ENCODE data around the gene DPP8.
"Not testable (repeated sequence)": the region's sequence is repeated elsewhere in the genome, so short reads cannot be mapped to it uniquely, and the experiment has no call there.

DPP8 gene

DNA sequence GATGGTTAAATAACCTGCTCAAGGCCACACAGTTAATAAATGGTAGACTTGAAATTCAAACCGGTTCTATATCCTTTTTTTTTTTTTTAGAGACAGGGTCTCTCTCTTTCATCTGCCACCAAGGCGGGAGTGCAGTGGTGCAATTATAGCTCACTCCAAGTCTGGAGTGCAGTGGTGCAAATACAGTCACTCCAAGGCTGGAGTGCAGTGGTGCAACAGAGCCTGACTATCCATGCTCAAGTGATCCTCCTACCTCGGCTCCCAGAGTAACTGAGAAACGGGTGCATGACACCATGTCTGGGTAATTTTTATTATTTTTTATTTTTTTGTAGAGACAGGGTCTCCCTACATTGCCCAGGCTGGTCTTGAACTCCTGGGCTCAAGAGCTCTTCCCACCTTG, 23.4 kb downstream of the DPP8 start:
- Mint-ChIP-seq H3K4me3 (no peak overlapping the region), H3K4me1 (ENCODE audit: low read depth) (peaks cover 4% of the 10 kb centered on the region), H3K9me3 (no peaks in the 10 kb centered on the region), H3K27ac (no peak overlapping the region), H3K36me3 (ENCODE audit: low read depth) (peaks cover 36% of the 10 kb centered on the region), H3K27me3 (ENCODE audit: low read depth) (no peaks in the 10 kb centered on the region)

DNA sequence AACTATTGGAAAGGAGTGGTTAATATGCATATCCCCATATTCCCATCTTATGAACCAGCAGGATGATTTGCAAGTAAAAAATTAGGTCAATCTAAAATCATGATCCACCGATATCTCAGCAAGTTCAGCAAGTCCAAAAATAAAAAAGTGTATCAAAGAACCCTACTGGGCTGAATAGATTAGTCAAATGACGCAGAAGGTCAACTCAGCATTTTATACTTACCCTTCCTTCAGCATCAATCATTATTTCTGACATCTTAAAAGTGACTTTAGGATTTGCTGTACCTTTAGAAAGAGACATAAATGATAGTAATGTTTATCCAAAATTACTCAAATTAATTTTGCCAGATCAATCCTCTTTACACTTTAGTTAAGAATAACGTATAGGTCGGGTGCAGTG, 32.6 kb downstream of the DPP8 start:
- Mint-ChIP-seq H3K27ac (no peak overlapping the region), H3K4me1 (ENCODE audit: low read depth) (no peaks in the 10 kb centered on the region), H3K36me3 (ENCODE audit: low read depth) (peaks cover 36% of the 10 kb centered on the region), H3K27me3 (ENCODE audit: low read depth) (no peaks in the 10 kb centered on the region), H3K4me3 (no peak overlapping the region), H3K9me3 (no peaks in the 10 kb centered on the region)

DNA sequence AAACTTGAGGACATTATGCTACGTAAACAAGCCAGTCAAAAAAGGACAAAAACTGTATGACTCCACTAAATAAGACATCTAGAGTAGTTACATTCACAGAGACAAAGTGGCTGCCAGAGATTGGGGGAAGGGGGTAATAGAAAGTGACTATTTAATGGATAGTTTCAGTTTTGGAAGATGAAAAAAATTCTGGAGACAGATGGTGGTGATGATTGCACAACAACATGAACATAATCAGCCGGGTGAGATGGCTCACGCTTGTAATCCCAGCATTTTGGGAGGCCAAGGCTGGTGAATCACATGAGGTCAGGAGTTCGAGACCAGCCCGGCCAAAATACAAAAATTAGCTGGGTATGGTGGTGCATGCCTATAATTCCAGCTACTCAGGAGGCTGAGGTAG, 40.6 kb downstream of the DPP8 start:
- H3K27me3 Mint-ChIP-seq (ENCODE audit: low read depth) = no peaks in the 10 kb centered on the region
- peaks cover 22% of the 10 kb centered on the region for H3K36me3 Mint-ChIP-seq (ENCODE audit: low read depth)
- no peak overlapping the region for H3K4me3 Mint-ChIP-seq
- peaks cover 1% of the 10 kb centered on the region for H3K4me1 Mint-ChIP-seq (ENCODE audit: low read depth)
- no peak overlapping the region for H3K27ac Mint-ChIP-seq
- H3K9me3 Mint-ChIP-seq = no peaks in the 10 kb centered on the region

DNA sequence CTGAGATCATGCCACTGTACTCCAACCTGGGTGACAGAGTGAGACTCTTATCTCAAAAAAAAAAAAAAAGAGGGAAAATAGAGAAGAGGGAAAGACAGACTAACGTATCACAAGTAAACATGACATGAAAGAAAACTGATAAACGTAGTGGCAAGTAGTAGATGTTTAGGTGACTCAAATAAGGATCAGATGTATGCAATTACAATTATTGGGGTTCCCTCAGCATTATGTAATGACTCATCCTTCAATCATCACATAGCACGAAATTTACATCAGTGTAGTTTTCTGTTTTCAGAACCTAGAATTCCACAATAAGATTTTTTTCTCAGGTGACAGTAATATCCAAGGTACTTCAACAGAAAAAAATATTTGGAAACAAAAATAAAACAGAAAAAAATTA, 46.6 kb downstream of the DPP8 start:
- Mint-ChIP-seq H3K4me1 (ENCODE audit: low read depth) (peaks cover 2% of the 10 kb centered on the region), H3K9me3 (no peaks in the 10 kb centered on the region), H3K27me3 (ENCODE audit: low read depth) (no peaks in the 10 kb centered on the region), H3K27ac (no peak overlapping the region), H3K4me3 (no peak overlapping the region), H3K36me3 (ENCODE audit: low read depth) (peaks cover 23% of the 10 kb centered on the region)

DNA sequence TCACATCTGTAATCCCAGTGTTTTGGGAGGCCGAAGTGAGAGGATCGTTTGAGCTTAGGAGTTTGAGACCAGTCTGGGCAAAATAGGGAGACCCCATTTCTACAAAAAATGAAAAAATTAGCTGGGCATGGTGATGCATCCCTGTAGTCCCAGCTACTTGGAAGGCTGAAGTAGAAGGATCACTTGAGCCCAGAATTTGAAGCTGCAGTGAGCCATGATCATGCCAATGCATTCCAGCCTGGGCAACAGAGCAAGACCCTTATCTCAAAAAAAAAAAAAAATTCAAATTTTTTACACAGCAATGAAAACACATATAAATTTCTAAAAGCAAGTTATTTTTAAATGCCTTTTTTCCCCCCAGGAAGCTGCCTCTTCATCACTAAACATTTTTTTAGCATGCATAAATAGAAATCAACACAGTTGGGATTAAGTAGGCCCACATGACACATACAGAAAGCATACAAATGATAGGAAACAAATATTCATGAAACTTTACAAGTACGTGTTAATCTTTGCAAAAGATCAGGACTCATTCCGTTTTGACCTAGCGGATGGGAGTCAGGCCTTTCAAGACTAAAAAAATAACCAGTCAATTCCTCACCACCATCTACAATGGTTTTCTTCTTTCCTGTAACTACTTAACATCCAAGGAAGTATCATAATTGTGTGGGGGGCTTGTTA, 49.1 kb downstream of the DPP8 start:
- Mint-ChIP-seq H3K27ac (no peak overlapping the region), H3K4me3 (no peak overlapping the region), H3K27me3 (ENCODE audit: low read depth) (no peaks in the 10 kb centered on the region), H3K9me3 (no peaks in the 10 kb centered on the region), H3K4me1 (ENCODE audit: low read depth) (peaks cover 2% of the 10 kb centered on the region), H3K36me3 (ENCODE audit: low read depth) (peaks cover 30% of the 10 kb centered on the region)

DNA sequence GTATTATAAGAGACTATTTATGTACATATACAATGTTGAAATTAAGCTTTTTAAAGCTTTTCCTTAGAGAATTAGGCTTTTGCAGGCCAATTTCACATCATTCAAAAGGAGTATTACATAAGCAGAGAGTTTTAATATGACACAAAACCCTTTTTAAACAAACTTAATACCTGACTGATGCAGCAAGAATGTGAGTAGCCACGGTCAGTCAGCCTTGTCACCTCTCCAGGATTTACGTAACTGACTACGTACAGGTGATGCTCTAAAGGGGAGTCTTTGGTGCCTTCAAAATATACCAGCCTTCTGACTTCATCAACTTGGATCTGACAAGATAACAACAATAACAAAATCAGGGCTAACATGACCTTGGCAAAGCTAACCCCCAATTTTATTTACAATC, 50.6 kb downstream of the DPP8 start:
- H3K9me3 Mint-ChIP-seq = no peaks in the 10 kb centered on the region
- H3K27me3 Mint-ChIP-seq (ENCODE audit: low read depth) = no peaks in the 10 kb centered on the region
- H3K4me3 Mint-ChIP-seq = no peak overlapping the region
- H3K4me1 Mint-ChIP-seq (ENCODE audit: low read depth) = peaks cover under 1% of the 10 kb centered on the region
- peaks cover 31% of the 10 kb centered on the region for H3K36me3 Mint-ChIP-seq (ENCODE audit: low read depth)
- no peak overlapping the region for H3K27ac Mint-ChIP-seq

DNA sequence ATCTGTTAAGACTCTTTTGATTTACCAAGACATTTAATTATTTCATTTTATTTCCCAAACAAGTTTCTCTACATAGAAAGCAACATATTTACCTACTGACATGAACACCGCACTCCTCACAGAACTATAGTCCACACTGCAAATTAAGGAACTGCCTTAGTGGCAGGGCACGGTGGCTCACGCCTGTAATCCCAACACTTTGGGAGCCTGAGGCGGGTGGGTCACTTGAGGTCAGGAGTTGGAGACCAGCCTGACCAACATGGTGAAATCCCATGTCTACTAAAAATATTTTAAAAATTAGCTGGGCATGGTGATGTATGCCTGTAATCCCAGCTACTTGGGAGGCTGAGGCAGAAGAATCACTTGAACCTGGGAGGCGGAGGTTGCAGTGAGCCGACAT, 54.4 kb downstream of the DPP8 start:
- H3K4me3 Mint-ChIP-seq; H3K4me1 Mint-ChIP-seq (ENCODE audit: low read depth); H3K27ac Mint-ChIP-seq; H3K9me3 Mint-ChIP-seq; H3K27me3 Mint-ChIP-seq (ENCODE audit: low read depth): not testable (repeated sequence)
- peaks cover 39% of the 10 kb centered on the region for H3K36me3 Mint-ChIP-seq (ENCODE audit: low read depth)

DNA sequence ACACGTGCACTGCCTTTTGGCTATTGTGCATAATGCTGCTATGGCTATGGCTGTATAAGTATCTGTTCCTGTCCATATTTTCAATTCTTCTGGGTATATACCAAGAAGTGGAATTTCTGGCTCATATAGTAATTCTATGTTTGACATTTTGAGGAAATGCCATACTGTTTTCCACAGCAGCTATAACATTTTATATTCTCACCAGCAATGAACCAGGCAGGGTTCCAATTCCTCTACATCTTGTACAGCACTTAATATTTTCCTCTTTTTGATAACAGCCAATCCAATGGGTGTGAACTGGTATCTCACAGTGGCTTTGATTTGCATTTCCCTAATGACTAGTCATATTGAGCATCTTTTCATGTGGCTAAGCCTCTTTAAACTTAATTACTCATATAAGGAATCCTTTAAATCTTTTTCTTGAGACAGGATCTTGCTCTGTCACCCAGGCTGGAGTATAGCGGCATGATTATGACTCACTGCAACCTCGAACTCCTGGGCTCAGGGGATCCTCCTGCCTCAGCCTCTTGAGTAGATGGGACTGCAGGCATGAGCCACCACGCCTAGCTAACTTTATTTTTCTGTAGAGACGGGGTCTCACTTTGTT, 56.6 kb downstream of the DPP8 start:
- Mint-ChIP-seq H3K4me1 (ENCODE audit: low read depth) (peaks cover 5% of the 10 kb centered on the region), H3K27me3 (ENCODE audit: low read depth) (no peaks in the 10 kb centered on the region), H3K27ac (peak overlapping the region; percentile 32), H3K9me3 (no peaks in the 10 kb centered on the region), H3K4me3 (no peak overlapping the region), H3K36me3 (ENCODE audit: low read depth) (peaks cover 43% of the 10 kb centered on the region)

DNA sequence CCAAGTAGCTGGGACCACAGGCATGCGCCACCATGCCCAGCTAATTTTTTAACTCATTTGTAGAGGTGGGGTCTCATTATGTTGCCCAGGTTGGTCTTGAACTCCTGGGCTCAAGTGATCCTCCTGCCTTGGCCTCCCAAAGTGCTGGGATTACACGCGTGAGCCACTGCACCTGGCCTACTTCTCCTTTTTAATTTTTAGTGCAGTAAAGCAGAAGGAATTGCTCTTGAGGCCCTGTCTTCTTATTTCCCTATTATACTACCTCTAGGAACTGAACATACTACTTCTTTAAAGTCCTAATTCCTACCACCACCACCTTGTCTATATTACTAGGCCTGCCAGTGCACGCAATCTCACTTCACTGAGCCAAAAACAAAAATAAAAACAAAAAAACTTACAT, 62.2 kb downstream of the DPP8 start:
- peaks cover 38% of the 10 kb centered on the region for H3K36me3 Mint-ChIP-seq (ENCODE audit: low read depth)
- not testable (repeated sequence) for H3K4me1 Mint-ChIP-seq (ENCODE audit: low read depth); H3K27me3 Mint-ChIP-seq (ENCODE audit: low read depth); H3K27ac Mint-ChIP-seq; H3K4me3 Mint-ChIP-seq; H3K9me3 Mint-ChIP-seq

DNA sequence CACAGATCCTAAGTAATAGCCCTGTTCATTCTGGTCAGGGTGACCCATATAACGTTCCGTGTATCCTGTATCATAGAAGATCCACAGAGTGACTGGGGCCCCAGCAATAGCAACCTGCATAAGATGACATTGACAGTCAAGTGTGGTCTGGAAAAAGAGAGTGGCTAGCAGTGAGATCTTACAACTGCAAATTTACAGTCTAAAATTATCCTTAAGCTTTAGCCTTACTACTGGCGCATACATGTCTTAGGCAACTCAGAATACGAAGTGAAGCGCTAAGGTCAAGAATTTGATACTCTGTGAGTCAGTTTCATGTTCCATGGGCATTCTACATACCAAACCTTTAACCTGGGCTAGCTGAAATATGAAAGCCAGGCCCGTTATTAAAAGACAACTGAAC, 65.5 kb downstream of the DPP8 start:
- H3K27me3 Mint-ChIP-seq (ENCODE audit: low read depth) = no peaks in the 10 kb centered on the region
- H3K4me1 Mint-ChIP-seq (ENCODE audit: low read depth) = no peaks in the 10 kb centered on the region
- peaks cover 33% of the 10 kb centered on the region for H3K36me3 Mint-ChIP-seq (ENCODE audit: low read depth)
- no peaks in the 10 kb centered on the region for H3K9me3 Mint-ChIP-seq
- no peak overlapping the region for H3K4me3 Mint-ChIP-seq
- H3K27ac Mint-ChIP-seq = no peak overlapping the region

DNA sequence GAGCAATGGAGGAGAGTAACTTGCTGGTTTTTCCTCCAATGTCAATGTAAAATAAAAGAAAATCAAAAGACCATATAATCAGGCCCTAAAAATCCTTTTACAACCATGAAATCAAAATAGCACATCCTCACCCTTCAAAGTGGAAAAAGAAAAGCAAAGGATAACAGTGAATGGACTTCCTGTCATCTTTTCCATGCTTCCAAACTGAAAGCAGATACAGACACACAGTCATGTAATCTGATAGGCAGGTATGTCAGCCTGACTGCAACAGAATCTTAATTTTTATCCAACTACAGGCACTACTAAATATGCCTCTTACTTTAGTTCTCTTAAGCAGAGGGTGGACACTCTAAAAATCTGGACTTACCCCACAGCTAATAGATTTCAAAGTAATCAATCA, 66.9 kb downstream of the DPP8 start:
- Mint-ChIP-seq H3K4me1 (ENCODE audit: low read depth) (no peaks in the 10 kb centered on the region), H3K4me3 (no peak overlapping the region), H3K9me3 (no peaks in the 10 kb centered on the region), H3K36me3 (ENCODE audit: low read depth) (peaks cover 31% of the 10 kb centered on the region), H3K27me3 (ENCODE audit: low read depth) (no peaks in the 10 kb centered on the region), H3K27ac (no peak overlapping the region)

DNA sequence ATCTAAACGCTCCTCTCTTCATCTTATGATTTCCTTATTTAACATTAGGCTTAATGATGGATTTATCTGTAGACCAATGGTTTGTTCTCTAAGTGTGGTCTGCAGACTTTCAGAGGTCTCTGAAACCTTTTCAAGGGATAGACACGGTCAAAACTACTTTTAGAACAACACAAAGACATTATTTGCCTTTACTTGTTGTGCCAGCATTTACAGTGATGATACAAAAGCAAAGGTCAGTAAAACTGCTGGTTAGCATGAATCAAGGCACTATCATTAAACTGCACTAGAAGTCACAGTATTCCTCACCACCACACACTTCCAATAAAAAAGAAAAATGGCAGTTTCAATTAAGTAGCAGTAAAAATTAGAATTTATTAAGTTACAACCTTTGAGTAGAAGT, 70.3 kb downstream of the DPP8 start:
- no peaks in the 10 kb centered on the region for H3K9me3 Mint-ChIP-seq

DNA sequence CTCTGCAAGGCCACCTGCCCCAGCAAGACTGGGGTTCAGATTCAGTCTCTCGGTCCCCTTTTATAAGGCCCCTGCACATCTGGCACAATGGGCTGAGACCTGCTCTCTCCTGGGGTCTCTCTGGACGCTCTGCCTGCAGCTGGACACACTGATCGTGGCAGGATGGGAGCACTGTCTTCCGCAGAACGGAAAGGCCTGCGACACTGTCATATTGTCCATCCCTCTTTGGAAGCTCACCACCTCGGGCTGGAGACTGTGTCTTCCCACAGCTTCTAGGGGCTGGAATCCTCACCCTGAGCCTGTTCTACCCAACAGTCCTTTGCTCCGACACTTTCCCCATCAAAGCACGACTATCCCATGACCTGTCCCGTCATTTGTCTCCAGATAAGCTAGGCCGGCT, 83.3 kb downstream of the DPP8 start:
- H3K9me3 Mint-ChIP-seq = no peaks in the 10 kb centered on the region
- no peak overlapping the region for H3K27ac Mint-ChIP-seq
- H3K27me3 Mint-ChIP-seq (ENCODE audit: low read depth) = peaks cover 7% of the 10 kb centered on the region
- no peaks in the 10 kb centered on the region for H3K4me1 Mint-ChIP-seq (ENCODE audit: low read depth)
- H3K36me3 Mint-ChIP-seq (ENCODE audit: low read depth) = no peaks in the 10 kb centered on the region
- no peak overlapping the region for H3K4me3 Mint-ChIP-seq

More for the DNA sequence above, 70.3 kb downstream of the DPP8 start:
- H3K27ac Mint-ChIP-seq = no peak overlapping the region
- peaks cover 33% of the 10 kb centered on the region for H3K36me3 Mint-ChIP-seq (ENCODE audit: low read depth)
- H3K4me1 Mint-ChIP-seq (ENCODE audit: low read depth) = no peaks in the 10 kb centered on the region
- H3K27me3 Mint-ChIP-seq (ENCODE audit: low read depth) = no peaks in the 10 kb centered on the region
- no peak overlapping the region for H3K4me3 Mint-ChIP-seq

DNA sequence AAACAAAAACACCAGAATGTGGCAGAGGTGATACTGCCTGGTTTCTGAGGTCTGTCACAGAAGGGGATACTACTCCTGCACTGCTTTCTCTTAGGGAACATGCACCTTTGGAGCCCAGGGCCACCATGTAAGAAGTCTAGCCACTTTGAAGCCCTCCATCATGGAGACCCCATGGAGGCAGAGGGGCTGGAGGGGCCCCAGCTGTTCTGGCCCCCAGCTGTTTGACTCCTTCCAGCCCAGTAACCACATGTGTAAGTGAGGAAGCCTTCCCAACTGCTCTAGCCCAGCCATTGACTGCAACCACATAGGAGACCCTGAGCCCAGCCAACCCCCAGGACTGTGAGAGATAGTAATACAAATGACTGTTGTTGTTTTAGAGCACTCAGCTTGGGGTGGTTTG, 85.8 kb downstream of the DPP8 start:
- no peaks in the 10 kb centered on the region for H3K9me3 Mint-ChIP-seq
- no peaks in the 10 kb centered on the region for H3K4me1 Mint-ChIP-seq (ENCODE audit: low read depth)
- no peak overlapping the region for H3K27ac Mint-ChIP-seq
- H3K36me3 Mint-ChIP-seq (ENCODE audit: low read depth) = no peaks in the 10 kb centered on the region
- H3K27me3 Mint-ChIP-seq (ENCODE audit: low read depth) = peaks cover 7% of the 10 kb centered on the region
- H3K4me3 Mint-ChIP-seq = no peak overlapping the region

DNA sequence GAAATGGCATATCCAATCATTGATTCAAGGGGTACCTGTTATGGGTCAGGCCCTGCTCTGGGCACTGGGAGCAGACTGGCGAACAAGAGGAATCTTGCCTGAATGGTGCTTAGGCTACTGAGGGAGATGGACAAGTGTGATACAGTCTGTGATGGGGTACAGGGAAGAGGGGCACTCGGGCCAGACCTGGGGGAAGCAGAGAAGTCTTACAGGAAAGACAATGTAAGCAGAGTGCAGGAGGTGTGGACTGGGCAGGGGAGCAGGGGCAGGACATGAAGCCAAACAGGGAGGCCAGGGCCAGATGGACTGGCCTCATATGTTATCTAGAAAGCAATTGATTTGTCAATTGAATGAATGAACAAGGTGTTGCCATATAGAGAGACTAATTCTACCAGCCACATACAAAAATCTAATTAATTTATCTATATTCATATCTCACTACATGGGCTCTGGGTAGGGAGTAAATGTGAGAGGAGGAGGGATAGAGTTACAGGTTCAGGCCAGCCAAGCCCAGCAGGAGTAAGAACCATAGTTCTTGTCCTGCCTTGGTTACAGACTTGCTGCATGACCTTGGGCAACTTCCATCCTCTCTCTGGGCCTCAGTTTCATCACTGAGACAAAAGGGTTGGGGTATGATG, 91.2 kb downstream of the DPP8 start:
- Mint-ChIP-seq H3K36me3 (ENCODE audit: low read depth) (peaks cover 5% of the 10 kb centered on the region), H3K27me3 (ENCODE audit: low read depth) (peaks cover 42% of the 10 kb centered on the region), H3K27ac (no peak overlapping the region), H3K4me3 (no peak overlapping the region), H3K9me3 (no peaks in the 10 kb centered on the region), H3K4me1 (ENCODE audit: low read depth) (peaks cover 11% of the 10 kb centered on the region)

Data from T-helper 1 cell treated with Interleukin-12 subunit alpha and Interleukin-12 subunit beta and Interleukin-4 antibody, amounts not matched to agents 30 μg/mL and 1 μg/mL, for 36 hours (primary cell).